Chondrocyte (in vitro differentiated cells): ENCODE results near the gene LOX. TPM values are rescaled to one million over a fixed set of nuclear protein-coding genes. Genes with fewer than 3 reads are reported as not detected.

Source experiments
- DNase-seq: peaks from one replicate; pipeline ENCODE4 v3.0.0; 2021; ENCODE audit warnings: mixed read lengths, low spot score
- H3K27ac Mint-ChIP-seq: one replicate; pipeline ENCODE4 v1.8.0; 2021; ENCODE audit warnings: mild to moderate bottlenecking, moderate library complexity, mixed read lengths; ENCODE audit not compliant: unreplicated experiment
- H3K27me3 Mint-ChIP-seq: 2 replicates; pipeline ENCODE4 v1.8.0; 2021; ENCODE audit warnings: low read depth, mixed read lengths
- H3K36me3 Mint-ChIP-seq: 2 replicates; pipeline ENCODE4 v1.8.0; 2021; ENCODE audit warnings: low read depth, mixed read lengths
- H3K4me1 Mint-ChIP-seq: 2 replicates; pipeline ENCODE4 v1.8.0; 2021; ENCODE audit warnings: low read depth, mild to moderate bottlenecking, mixed read lengths
- H3K4me3 Mint-ChIP-seq: one replicate; pipeline ENCODE4 v1.8.0; 2021; ENCODE audit warnings: mild to moderate bottlenecking, moderate library complexity, mixed read lengths; ENCODE audit not compliant: unreplicated experiment
- H3K9me3 Mint-ChIP-seq: 2 replicates; pipeline ENCODE4 v1.8.0; 2021; ENCODE audit warnings: low read depth, mixed read lengths
- CTCF ChIP-seq: fragments of 200-600 bp; sonication (generic); IDR thresholded peaks from 2 replicates; pipeline ENCODE4 v1.5.0; 2021; ENCODE audit warnings: antibody characterized with exemption, mild to moderate bottlenecking, moderate library complexity
- total RNA-seq: library from RNA; stranded (reverse); gene quantifications from 3 replicates; pipeline ENCODE4 v1.2.1, GENCODE V29; 2021

LOX gene
- total RNA-seq, 1 donor from 2014 or later = 615 TPM

- Mint-ChIP-seq H3K4me3 (no peak overlapping the region), H3K4me1 (peaks cover 2% of the 10 kb centered on the region), H3K9me3 (no peaks in the 10 kb centered on the region), H3K36me3 (peaks cover 10% of the 10 kb centered on the region), H3K27ac (no peak overlapping the region), H3K27me3 (no peaks in the 10 kb centered on the region)
- no peak for TF ChIP-seq CTCF
- no peak for DNase-seq
Observed at GRCh38 chr5:122035913-122036312, 42.1 kb downstream of the LOX start.

- Mint-ChIP-seq H3K4me1 (peaks cover 4% of the 10 kb centered on the region), H3K4me3 (no peak overlapping the region), H3K9me3 (no peaks in the 10 kb centered on the region), H3K27me3 (no peaks in the 10 kb centered on the region), H3K36me3 (peaks cover 11% of the 10 kb centered on the region), H3K27ac (no peak overlapping the region)
- DNase-seq = no peak
- TF ChIP-seq CTCF = no peak
Observed at GRCh38 chr5:122031836-122032235, 46.2 kb downstream of the LOX start.

GRCh38 chr5:122030251-122030650, 47.8 kb downstream of the LOX start:
- Mint-ChIP-seq H3K27me3 (no peaks in the 10 kb centered on the region), H3K27ac (no peak overlapping the region), H3K36me3 (peaks cover 7% of the 10 kb centered on the region), H3K9me3 (no peaks in the 10 kb centered on the region), H3K4me1 (peaks cover 4% of the 10 kb centered on the region), H3K4me3 (no peak overlapping the region)
- TF ChIP-seq CTCF = no peak
- DNase-seq = no peak

- Mint-ChIP-seq H3K4me3 (no peak overlapping the region), H3K4me1 (peaks cover 4% of the 10 kb centered on the region), H3K9me3 (no peaks in the 10 kb centered on the region), H3K27ac (no peak overlapping the region), H3K27me3 (no peaks in the 10 kb centered on the region), H3K36me3 (peaks cover 7% of the 10 kb centered on the region)
- no peak for TF ChIP-seq CTCF
- DNase-seq = no peak
Observed at GRCh38 chr5:122029818-122030217, 48.2 kb downstream of the LOX start.

- TF ChIP-seq CTCF = no peak
- Mint-ChIP-seq H3K4me3 (no peak overlapping the region), H3K9me3 (no peaks in the 10 kb centered on the region), H3K27me3 (no peaks in the 10 kb centered on the region), H3K36me3 (peaks cover 20% of the 10 kb centered on the region), H3K4me1 (peaks cover under 1% of the 10 kb centered on the region), H3K27ac (no peak overlapping the region)
- no peak for DNase-seq
Observed at GRCh38 chr5:122022966-122023365, 55.1 kb downstream of the LOX start.
